ENCODE results near the gene FAM167B. TPM values are rescaled to one million over a fixed set of nuclear protein-coding genes. Genes with fewer than 3 reads are reported as not detected.
"Not testable (repeated sequence)": the region's sequence is repeated elsewhere in the genome, so short reads cannot be mapped to it uniquely, and the experiment has no call there.

FAM167B gene
- total and polyA plus RNA-seq, 3 donors from 2014 or later = 0.99 to 1.6 (median 1.6) TPM

GRCh38 chr1:32291708-32292538 is 44.9 kb downstream of the FAM167B start, which contains the start of gene HDAC1:
TSS of gene HDAC1 (plus strand) at chr1:32292083. CDS start at chr1:32292170, 87 bp downstream.
- intact Hi-C loops (cut with DNase I; ENCODE audit: low total_unique reads) = no loop called here
- WGBS, 2 donors = 1% methylated on average over 20 to 53 of the region's 67 CpGs
- Histone ChIP-seq H3K4me3 (peak within 1 kb of the TSS; percentile 96 to 98), H3K9me3 (no peaks in the 10 kb centered on the region), H3K36me3 (ENCODE audit: low read depth, missing control alignments) (no peaks in the 10 kb centered on the region), H3K4me1 (no peaks in the 10 kb centered on the region), H3K27ac (peak within 1 kb of the TSS; percentile 89 to 90), H3K27me3 (no peaks in the 10 kb centered on the region)
- no peak for TF ChIP-seq POLR2A (IDR thresholded peaks at IDR 0.05)
- TF ChIP-seq, protein P1, sequence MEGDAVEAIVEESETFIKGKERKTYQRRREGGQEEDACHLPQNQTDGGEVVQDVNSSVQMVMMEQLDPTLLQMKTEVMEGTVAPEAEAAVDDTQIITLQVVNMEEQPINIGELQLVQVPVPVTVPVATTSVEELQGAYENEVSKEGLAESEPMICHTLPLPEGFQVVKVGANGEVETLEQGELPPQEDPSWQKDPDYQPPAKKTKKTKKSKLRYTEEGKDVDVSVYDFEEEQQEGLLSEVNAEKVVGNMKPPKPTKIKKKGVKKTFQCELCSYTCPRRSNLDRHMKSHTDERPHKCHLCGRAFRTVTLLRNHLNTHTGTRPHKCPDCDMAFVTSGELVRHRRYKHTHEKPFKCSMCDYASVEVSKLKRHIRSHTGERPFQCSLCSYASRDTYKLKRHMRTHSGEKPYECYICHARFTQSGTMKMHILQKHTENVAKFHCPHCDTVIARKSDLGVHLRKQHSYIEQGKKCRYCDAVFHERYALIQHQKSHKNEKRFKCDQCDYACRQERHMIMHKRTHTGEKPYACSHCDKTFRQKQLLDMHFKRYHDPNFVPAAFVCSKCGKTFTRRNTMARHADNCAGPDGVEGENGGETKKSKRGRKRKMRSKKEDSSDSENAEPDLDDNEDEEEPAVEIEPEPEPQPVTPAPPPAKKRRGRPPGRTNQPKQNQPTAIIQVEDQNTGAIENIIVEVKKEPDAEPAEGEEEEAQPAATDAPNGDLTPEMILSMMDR (IDR thresholded peaks at IDR 0.05) = no peak
- DNase-seq = peak; percentile 98

DNA sequence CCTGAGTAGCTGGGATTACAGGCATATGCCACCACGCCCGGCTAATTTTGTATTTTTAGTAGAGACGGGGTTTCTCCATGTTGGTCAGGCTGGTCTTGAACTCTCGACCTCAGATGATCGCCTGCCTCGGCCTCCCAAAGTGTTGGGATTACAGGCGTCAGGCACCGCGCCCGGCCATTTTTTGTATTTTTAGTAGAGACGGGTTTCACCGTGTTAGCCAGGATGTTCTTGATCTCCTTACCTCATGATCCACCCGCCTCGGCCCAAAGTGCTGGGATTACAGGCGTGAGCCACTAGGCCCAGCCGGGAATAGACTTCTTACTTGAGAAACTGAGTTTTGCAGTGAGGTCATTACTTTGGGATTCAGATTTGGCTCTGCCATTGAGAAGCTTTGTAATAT is 51.2 kb downstream of the FAM167B start:
- H3K27me3 ChIP-seq; H3K36me3 ChIP-seq (ENCODE audit: low read depth, missing control alignments); H3K4me3 ChIP-seq; intact Hi-C loops (cut with DNase I; ENCODE audit: low total_unique reads); H3K9me3 ChIP-seq; H3K27ac ChIP-seq; DNase-seq; H3K4me1 ChIP-seq: not testable (repeated sequence)
- WGBS, 2 donors = 69 to 93% methylated on average over 16 of the region's 16 CpGs

Small RNA genes within 50 kb of the gene (small RNA-seq; reads per million reads assigned to genes)
- gene RF00017 = 0 reads per million in 2 donors
- gene RF00019 = 0 reads per million in 2 donors

Other genes with a start within 250 kb of the FAM167B start
- gene KHDRBS1, start 233.4 kb upstream of the FAM167B start, total RNA-seq = 10 to 100 TPM; 90.4 to 95.0 TPM
- gene KHDRBS1, start 233.4 kb upstream of the FAM167B start, polyA plus RNA-seq (ENCODE audit: insufficient read depth, low read depth, low replicate concordance) = 133 TPM
- gene TMEM39B, start 174.3 kb upstream of the FAM167B start, total RNA-seq = 10 to 100 TPM; 15.7 to 16.9 TPM
- 24.0 TPM for gene TMEM39B, start 174.3 kb upstream of the FAM167B start, polyA plus RNA-seq (ENCODE audit: insufficient read depth, low read depth, low replicate concordance)
- 10 to 100 TPM; 56.5 to 64.6 TPM for gene KPNA6, start 139.2 kb upstream of the FAM167B start, total RNA-seq
- 107 TPM for gene KPNA6, start 139.2 kb upstream of the FAM167B start, polyA plus RNA-seq (ENCODE audit: insufficient read depth, low read depth, low replicate concordance)
- 10 to 100 TPM; 67.6 to 69.2 TPM for gene TXLNA, start 67.5 kb upstream of the FAM167B start, total RNA-seq
- gene TXLNA, start 67.5 kb upstream of the FAM167B start, polyA plus RNA-seq (ENCODE audit: insufficient read depth, low read depth, low replicate concordance) = 52.6 TPM
- 100 to 1,000 TPM in 1 of 2 donors, 10 to 100 TPM in 1; 67.5 to 105 TPM for gene CCDC28B, start 46.6 kb upstream of the FAM167B start, total RNA-seq
- gene CCDC28B, start 46.6 kb upstream of the FAM167B start, polyA plus RNA-seq (ENCODE audit: insufficient read depth, low read depth, low replicate concordance) = 55.3 TPM
- gene IQCC, start 41.6 kb upstream of the FAM167B start, total RNA-seq = 10 to 100 TPM; 11.9 to 16.3 TPM
- 21.6 TPM for gene IQCC, start 41.6 kb upstream of the FAM167B start, polyA plus RNA-seq (ENCODE audit: insufficient read depth, low read depth, low replicate concordance)
- gene DCDC2B, start 38.1 kb upstream of the FAM167B start, total RNA-seq = 1 to 10 TPM in 1 of 2 donors, under 1 TPM in 1; 0.81 to 1.7 TPM
- 2.6 TPM for gene DCDC2B, start 38.1 kb upstream of the FAM167B start, polyA plus RNA-seq (ENCODE audit: insufficient read depth, low read depth, low replicate concordance)
- gene TMEM234, start 24.9 kb upstream of the FAM167B start, total RNA-seq = 10 to 100 TPM; 35.9 to 58.3 TPM
- gene TMEM234, start 24.9 kb upstream of the FAM167B start, polyA plus RNA-seq (ENCODE audit: insufficient read depth, low read depth, low replicate concordance) = 31.8 TPM
- 100 to 1,000 TPM in 1 of 2 donors, 10 to 100 TPM in 1; 97.7 to 140 TPM for gene EIF3I, start 24.8 kb upstream of the FAM167B start, total RNA-seq
- 140 TPM for gene EIF3I, start 24.8 kb upstream of the FAM167B start, polyA plus RNA-seq (ENCODE audit: insufficient read depth, low read depth, low replicate concordance)
- 1 to 10 TPM in 1 of 2 donors, under 1 TPM in 1; 0.79 to 3.2 TPM for gene LCK, start 4.0 kb downstream of the FAM167B start, total RNA-seq
- 4.3 TPM for gene LCK, start 4.0 kb downstream of the FAM167B start, polyA plus RNA-seq (ENCODE audit: insufficient read depth, low read depth, low replicate concordance)
- 10 to 100 TPM; 83.1 to 99.2 TPM for gene HDAC1, start 44.9 kb downstream of the FAM167B start, total RNA-seq
- 91.6 TPM for gene HDAC1, start 44.9 kb downstream of the FAM167B start, polyA plus RNA-seq (ENCODE audit: insufficient read depth, low read depth, low replicate concordance)
- 100 to 1,000 TPM; 288 to 312 TPM for gene MARCKSL1, start 89.0 kb downstream of the FAM167B start, total RNA-seq
- gene MARCKSL1, start 89.0 kb downstream of the FAM167B start, polyA plus RNA-seq (ENCODE audit: insufficient read depth, low read depth, low replicate concordance) = 326 TPM
- gene FAM229A, start 115.3 kb downstream of the FAM167B start, total RNA-seq = 100 to 1,000 TPM; 103 to 194 TPM
- gene FAM229A, start 115.3 kb downstream of the FAM167B start, polyA plus RNA-seq (ENCODE audit: insufficient read depth, low read depth, low replicate concordance) = 71.5 TPM
- 10 to 100 TPM; 25.7 to 72.9 TPM for gene TSSK3, start 115.3 kb downstream of the FAM167B start, total RNA-seq
- 55.6 TPM for gene TSSK3, start 115.3 kb downstream of the FAM167B start, polyA plus RNA-seq (ENCODE audit: insufficient read depth, low read depth, low replicate concordance)
- 100 to 1,000 TPM; 160 to 234 TPM for gene BSDC1, start 147.2 kb downstream of the FAM167B start, total RNA-seq
- 130 TPM for gene BSDC1, start 147.2 kb downstream of the FAM167B start, polyA plus RNA-seq (ENCODE audit: insufficient read depth, low read depth, low replicate concordance)
- gene ZBTB8B, start 217.8 kb downstream of the FAM167B start, total RNA-seq = under 1 TPM; 0.50 to 0.55 TPM
- 0.21 TPM for gene ZBTB8B, start 217.8 kb downstream of the FAM167B start, polyA plus RNA-seq (ENCODE audit: insufficient read depth, low read depth, low replicate concordance)